Mucosa of descending colon (tissue), 3 donors: Measurements from ENCODE around the gene MARCHF2. TPM values are rescaled to one million over a fixed set of nuclear protein-coding genes. Genes with fewer than 3 reads are reported as not detected.

ENCODE experiments used
- ATAC-seq: fragments of 200-7000 bp; cut with Tn5 transposase; one replicate; pipeline ENCODE4 v1.9.1; 2020; ENCODE audit warnings: mild to moderate bottlenecking, moderate library complexity
- DNase-seq, 3 donors: peaks; one replicate each; pipeline ENCODE4 v3.0.0-alpha.2; 2020
- H3K36me3 ChIP-seq: fragments of 200-600 bp; one replicate; pipeline ENCODE4 v1.8.0; 2021; ENCODE audit warnings: low read depth, mild to moderate bottlenecking
- H3K4me1 ChIP-seq: fragments of 200-600 bp; one replicate; pipeline ENCODE4 v1.8.0; 2021; ENCODE audit warnings: low read depth, mild to moderate bottlenecking
- H3K4me3 ChIP-seq: fragments of 200-600 bp; one replicate; pipeline ENCODE4 v1.8.0; 2021; ENCODE audit warnings: mild to moderate bottlenecking
- H3K9me3 ChIP-seq: fragments of 200-600 bp; one replicate; pipeline ENCODE4 v1.8.0; 2021; ENCODE audit warnings: mild to moderate bottlenecking
- intact Hi-C, 2 donors: fragments of 100-400 bp; cut with DNase I in 1 of 2; cut with micrococcal nuclease in 1 of 2; formaldehyde crosslinking; loops; one replicate each; pipeline versions ENCODE4 v1.11.0 to v1.11.1; 2022; cut with DNase I, micrococcal nuclease
- total RNA-seq, 3 donors: library from RNA; stranded (reverse); fragmentation: NEBNext Ultra II Directional in 2 of 3; extraction: Animal tissue kit (Norgen Biotek cat#: 25700) in 2 of 3; gene quantifications; one replicate each; pipeline versions ENCODE4 v1.2.1 to v1.2.4, GENCODE V29; 2021 to 2023
- TF ChIP-seq, protein P1 (sequence below): fragments of 200-600 bp; IDR thresholded peaks from one replicate; pipeline ENCODE4 v1.8.0; 2022; ENCODE audit warnings: antibody characterized with exemption, mild to moderate bottlenecking
- donor health status: DM: no; HTN: no; CAD: no; lungs with moderate emphysema.
- donor health status: DM: no; HTN: no; CAD: no.
- donor health status: DM: no; HTN: yes; CAD: no.

MARCHF2 gene
- total RNA-seq, 3 donors from 2014 or later, result 27.2 to 62.0 (median 33.8) TPM

DNA sequence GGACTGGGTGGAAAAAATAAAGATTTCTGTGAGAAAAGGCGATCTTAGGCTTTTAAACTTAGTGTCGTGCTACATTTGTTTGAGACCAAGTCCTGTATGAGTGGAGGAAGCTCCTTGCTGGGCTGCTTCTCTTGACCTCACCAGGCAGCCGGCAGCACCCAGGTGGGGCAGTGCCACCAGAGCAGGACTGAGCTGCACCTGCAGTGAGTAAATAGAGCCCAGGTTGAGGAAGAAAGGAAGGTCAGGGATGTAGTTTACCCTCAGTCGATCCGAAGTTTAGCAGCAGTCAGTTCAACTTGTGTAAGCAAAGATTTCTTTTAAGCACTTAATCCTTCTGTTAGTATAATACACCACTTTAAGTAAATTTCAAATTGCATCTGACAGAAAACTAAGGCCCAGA, 45.3 kb downstream of the MARCHF2 start:
- TF ChIP-seq, protein P1, sequence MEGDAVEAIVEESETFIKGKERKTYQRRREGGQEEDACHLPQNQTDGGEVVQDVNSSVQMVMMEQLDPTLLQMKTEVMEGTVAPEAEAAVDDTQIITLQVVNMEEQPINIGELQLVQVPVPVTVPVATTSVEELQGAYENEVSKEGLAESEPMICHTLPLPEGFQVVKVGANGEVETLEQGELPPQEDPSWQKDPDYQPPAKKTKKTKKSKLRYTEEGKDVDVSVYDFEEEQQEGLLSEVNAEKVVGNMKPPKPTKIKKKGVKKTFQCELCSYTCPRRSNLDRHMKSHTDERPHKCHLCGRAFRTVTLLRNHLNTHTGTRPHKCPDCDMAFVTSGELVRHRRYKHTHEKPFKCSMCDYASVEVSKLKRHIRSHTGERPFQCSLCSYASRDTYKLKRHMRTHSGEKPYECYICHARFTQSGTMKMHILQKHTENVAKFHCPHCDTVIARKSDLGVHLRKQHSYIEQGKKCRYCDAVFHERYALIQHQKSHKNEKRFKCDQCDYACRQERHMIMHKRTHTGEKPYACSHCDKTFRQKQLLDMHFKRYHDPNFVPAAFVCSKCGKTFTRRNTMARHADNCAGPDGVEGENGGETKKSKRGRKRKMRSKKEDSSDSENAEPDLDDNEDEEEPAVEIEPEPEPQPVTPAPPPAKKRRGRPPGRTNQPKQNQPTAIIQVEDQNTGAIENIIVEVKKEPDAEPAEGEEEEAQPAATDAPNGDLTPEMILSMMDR, result no peak
- H3K4me1 ChIP-seq, result peaks cover 42% of the 10 kb centered on the region
- intact Hi-C loops, result no loop called here
- no peaks in the 10 kb centered on the region for H3K36me3 ChIP-seq
- no peak overlapping the region for H3K4me3 ChIP-seq
- no peaks in the 10 kb centered on the region for H3K9me3 ChIP-seq
- ATAC-seq (peak; percentile 91), DNase-seq (peak in 2 of 3 donors; percentile 33 to 46)

DNA sequence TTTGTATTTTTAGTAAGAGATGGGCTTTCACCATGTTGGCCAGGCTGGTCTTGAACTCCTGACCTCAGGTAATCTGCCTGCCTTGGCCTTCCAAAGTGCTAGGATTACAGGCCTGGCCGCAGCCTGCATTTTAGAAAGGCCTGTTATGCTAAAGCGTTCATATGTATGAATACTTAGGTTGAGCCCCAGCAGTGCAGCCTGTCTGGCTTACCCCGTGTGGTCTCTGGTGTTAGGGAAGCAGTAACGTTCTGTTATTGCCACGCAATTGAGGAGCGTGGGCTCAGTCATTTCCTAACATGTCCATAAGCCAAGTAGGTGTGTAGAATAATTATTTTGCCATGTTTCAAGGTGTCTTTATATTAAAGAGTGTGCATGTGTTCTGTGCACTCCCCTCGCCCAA, 46.0 kb downstream of the MARCHF2 start:
- TF ChIP-seq, protein P1, result no peak
- Histone ChIP-seq H3K9me3 (no peaks in the 10 kb centered on the region), H3K36me3 (no peaks in the 10 kb centered on the region), H3K4me3 (no peak overlapping the region), H3K4me1 (peaks cover 40% of the 10 kb centered on the region)
- no peak for ATAC-seq
- DNase-seq, result no peak
- intact Hi-C loops, result no loop called here

DNA sequence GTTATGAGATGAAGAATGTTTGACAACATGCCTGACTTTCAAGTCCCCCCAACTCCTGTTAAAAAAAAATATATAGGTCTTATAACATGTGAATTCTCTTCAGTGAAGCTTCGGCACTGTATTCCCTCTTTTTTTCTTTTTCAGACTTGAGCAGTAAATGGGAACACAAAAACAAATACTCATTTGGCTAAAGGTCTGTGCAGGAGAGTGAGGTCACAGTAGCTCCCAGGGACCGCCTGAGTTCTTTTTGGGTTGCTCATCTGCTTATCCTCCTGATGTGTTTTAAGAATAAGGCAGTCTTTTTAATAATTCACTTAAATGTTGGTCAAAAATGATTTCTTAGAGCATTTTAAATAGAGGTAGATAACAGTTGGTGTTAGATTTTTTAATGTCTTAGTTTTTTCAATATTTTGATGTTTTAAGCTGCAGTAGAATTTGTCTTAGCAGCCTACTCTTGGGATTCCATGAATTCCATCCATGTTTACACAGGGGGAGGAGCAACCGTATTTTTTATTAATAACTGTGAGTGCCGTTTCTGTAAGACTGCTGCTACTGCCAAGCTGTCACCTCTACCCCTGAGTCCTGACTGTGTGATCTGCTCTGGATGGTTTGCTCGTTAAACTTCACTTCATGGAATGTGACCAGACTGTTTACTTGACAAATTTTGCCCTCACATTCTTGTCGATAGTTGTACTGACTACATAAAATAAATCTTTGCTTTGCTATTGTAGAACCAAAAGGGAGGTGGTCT, 46.6 kb downstream of the MARCHF2 start:
- TF ChIP-seq, protein P1, result no peak
- no peaks in the 10 kb centered on the region for H3K36me3 ChIP-seq
- H3K4me3 ChIP-seq, result no peak overlapping the region
- ATAC-seq (no peak), DNase-seq (no peak)
- H3K4me1 ChIP-seq, result peaks cover 40% of the 10 kb centered on the region
- H3K9me3 ChIP-seq, result no peaks in the 10 kb centered on the region
- intact Hi-C loops, result no loop called here

DNA sequence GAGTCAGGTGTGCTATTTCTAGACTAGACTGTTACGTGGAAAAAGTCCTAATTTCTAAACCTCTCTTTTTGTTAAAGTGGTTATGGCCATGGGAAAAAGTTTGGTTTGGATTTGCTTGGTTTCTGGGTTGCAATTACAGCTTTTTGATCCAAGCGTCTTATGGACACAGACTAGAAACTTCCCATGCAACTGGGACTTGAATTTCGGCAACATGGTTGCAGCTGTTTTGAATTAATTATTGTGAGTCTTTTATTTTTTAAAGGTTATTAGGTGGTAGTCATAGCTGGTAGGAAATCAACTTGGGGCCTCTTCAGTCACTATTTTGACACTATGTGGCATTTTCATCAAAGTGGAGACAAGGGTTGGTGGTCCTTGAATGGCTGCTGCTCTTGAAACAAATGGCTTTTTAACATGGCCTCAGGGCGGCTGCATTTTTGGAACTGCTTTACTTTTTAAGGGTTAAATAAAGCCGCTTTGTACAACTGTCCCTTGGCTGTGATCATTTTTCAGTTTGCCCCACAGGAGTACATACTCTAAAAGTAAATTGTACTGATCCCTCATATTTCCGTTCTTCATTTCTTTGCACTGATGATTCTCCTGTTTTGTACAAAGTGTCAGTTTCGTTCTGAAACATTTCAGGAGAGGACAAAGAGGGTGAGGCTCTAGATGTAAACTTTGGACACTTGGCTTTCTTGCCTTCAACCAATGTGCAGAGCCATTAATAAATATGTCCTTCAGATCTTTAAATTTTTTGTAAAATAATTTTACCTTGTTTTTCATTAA, 47.6 kb downstream of the MARCHF2 start:
- Histone ChIP-seq H3K4me3 (no peak overlapping the region), H3K9me3 (no peaks in the 10 kb centered on the region), H3K4me1 (peaks cover 36% of the 10 kb centered on the region), H3K36me3 (no peaks in the 10 kb centered on the region)
- TF ChIP-seq, protein P1, result no peak
- DNase-seq (no peak), ATAC-seq (no peak)
- intact Hi-C loops, result no loop called here

DNA sequence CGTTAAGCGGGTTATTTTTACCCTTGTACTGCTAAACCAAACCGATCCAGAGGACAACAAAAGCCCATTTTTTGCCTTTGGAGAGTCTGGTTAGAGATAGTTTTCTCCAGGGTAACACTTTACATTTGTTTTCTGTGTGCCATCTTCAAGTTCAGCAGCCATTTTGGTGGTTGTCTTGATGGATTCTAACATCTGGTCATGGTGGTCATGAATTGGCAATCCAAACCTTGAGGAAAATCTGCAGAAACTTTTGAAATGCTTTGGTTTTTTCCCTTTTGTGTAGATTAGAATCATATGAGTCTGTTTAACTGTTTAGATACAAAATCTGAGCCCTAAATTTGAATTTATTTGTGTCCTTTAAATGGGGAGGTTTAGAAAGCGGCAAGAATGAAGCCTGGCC, 48.3 kb downstream of the MARCHF2 start:
- Histone ChIP-seq H3K9me3 (no peaks in the 10 kb centered on the region), H3K4me1 (peaks cover 36% of the 10 kb centered on the region), H3K36me3 (no peaks in the 10 kb centered on the region), H3K4me3 (no peak overlapping the region)
- intact Hi-C loops, result no loop called here
- ATAC-seq, result no peak
- TF ChIP-seq, protein P1, result no peak
- no peak for DNase-seq
